DND-41 (cell line): ENCODE results near the gene DENND2A.
"Not testable (repeated sequence)": the region's sequence is repeated elsewhere in the genome, so short reads cannot be mapped to it uniquely, and the experiment has no call there.

ENCODE experiments used
- EZH2 ChIP-seq: IDR thresholded peaks from 3 replicates; pipeline ENCODE4 v1.6.1; 2012; ENCODE audit warnings: borderline replicate concordance, low read depth, mild to moderate bottlenecking, moderate library complexity, low read length, inconsistent platforms; ENCODE audit not compliant: severe bottlenecking
- TF ChIP-seq, protein P1 (sequence below): IDR thresholded peaks from 2 replicates; pipeline ENCODE4 v1.5.1; 2012; ENCODE audit warnings: borderline replicate concordance, low read length, moderate library complexity, mild to moderate bottlenecking; ENCODE audit not compliant: poor library complexity, severe bottlenecking; ENCODE audit errors: extremely low read depth

DNA sequence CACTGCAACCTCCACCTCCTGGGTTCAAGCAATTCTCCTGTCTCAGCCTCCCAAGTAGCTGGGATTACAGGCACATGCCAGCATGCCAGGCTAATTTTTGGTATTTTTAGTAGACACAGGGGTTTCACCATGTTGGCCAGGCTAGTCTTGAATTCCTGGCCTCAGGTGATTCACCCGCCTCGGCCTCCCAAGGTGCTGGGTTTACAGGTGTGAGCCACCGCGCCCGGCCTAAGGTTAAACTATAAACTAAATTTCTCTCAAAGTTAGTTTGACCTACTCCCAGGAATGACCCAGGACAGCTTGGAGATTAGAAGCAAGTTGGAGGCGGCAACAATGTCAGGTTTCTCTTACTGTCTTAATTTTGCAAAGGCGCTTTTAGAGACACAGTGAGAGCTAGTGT, 142.8 kb downstream of the DENND2A start:
- TF ChIP-seq, protein P1, sequence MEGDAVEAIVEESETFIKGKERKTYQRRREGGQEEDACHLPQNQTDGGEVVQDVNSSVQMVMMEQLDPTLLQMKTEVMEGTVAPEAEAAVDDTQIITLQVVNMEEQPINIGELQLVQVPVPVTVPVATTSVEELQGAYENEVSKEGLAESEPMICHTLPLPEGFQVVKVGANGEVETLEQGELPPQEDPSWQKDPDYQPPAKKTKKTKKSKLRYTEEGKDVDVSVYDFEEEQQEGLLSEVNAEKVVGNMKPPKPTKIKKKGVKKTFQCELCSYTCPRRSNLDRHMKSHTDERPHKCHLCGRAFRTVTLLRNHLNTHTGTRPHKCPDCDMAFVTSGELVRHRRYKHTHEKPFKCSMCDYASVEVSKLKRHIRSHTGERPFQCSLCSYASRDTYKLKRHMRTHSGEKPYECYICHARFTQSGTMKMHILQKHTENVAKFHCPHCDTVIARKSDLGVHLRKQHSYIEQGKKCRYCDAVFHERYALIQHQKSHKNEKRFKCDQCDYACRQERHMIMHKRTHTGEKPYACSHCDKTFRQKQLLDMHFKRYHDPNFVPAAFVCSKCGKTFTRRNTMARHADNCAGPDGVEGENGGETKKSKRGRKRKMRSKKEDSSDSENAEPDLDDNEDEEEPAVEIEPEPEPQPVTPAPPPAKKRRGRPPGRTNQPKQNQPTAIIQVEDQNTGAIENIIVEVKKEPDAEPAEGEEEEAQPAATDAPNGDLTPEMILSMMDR, result not testable (repeated sequence)
- not testable (repeated sequence) for TF ChIP-seq EZH2
